T-helper 1 cell (primary cell): ENCODE data around the gene INPP5A.

Source experiments
- DNase-seq, 5 donors: peaks; one replicate each; pipeline ENCODE4 v3.0.0-alpha.2; 2012 to 2020

The INPP5A gene

GRCh38 chr10:132648851-132649528 is 111.4 kb downstream of the INPP5A start:
- DNase-seq = no peak

DNA sequence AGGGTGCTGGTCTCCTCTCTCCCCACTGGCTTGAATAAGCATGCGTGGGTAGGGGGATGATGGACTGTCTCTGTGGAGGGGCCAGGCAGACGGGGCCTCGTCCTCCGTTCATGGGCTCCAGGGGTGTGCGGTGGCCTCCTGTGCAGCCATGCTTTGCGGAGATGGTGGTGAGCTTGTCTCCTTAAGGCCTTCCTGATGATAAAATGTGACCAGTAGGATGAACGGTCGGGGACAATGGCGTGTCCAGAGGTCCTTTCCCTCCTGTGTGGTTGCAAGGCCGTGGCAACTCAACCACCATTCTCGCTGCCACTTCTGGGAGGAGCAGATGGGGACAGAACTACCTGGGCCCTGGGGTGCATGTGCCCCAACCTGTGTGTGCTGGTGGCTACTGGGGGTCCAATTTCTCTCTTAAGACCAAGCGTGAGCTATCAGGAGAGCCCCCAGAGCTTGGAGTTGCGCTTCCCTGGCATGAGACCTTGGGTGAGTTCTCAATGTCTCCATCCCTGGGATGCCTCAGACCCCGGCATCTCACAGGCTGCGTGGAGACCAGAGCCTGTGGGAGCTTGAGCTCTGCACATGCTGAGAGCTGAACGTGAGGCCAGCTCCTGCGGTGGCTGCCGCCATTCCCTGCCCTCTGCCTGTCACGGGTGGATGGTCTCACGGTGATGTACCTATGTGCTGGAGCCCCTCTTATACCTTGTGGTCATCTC is 112.2 kb downstream of the INPP5A start:
- DNase-seq = no peak

- no peak for DNase-seq
These were observed 113.1 kb downstream of the INPP5A start for GRCh38 chr10:132650611-132651250.

DNA sequence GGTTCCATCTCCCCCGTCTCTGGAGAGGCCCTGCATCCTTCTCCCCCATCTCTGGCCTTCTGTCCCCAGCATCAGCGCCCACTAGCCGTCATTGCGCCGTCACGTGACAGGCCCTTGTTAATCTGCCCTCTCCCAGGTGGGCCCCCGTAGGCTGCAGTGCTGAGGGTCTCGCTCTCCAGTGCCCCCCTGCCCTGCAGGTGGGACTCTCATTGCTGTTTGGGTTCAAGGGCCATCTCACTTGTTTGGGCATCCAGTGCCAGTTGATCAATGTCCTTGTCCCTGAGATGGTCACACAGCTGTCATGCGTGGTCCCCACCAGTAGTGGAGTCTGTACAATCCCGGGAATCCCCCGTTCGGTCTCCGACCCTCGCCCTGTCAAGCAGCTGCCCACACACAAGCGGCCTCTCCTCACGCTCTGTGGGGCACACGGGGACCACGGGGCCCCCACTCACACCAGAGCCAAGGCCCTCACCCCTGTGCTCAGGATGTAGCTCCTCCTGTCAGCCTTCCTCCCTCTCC is 114.0 kb downstream of the INPP5A start:
- DNase-seq = no peak

DNA sequence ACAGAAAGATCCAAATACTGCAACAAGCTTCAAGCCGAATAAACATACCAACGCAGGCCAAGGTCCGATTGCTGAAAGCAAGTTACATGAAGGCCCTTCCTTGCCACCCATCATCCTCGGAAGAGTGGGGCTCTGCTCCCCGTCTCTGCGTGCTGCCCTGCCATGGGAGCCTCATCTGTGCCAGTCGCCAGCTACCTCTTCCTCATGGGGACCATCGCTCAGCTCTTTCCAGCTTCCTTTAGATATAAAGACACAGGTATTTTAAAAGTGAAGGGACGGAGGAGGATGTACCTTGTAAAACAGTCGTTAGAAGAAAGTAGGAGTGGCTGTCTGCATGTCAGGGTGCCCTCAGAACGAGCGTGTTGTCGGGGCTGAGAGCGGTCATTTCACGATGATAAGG is 114.9 kb downstream of the INPP5A start:
- no peak for DNase-seq

- DNase-seq = no peak
These were observed 115.5 kb downstream of the INPP5A start for GRCh38 chr10:132652936-132653590.

- DNase-seq = no peak
These were observed 116.1 kb downstream of the INPP5A start for GRCh38 chr10:132653721-132654120.

- no peak for DNase-seq
These were observed 116.6 kb downstream of the INPP5A start for GRCh38 chr10:132654121-132654571.

DNA sequence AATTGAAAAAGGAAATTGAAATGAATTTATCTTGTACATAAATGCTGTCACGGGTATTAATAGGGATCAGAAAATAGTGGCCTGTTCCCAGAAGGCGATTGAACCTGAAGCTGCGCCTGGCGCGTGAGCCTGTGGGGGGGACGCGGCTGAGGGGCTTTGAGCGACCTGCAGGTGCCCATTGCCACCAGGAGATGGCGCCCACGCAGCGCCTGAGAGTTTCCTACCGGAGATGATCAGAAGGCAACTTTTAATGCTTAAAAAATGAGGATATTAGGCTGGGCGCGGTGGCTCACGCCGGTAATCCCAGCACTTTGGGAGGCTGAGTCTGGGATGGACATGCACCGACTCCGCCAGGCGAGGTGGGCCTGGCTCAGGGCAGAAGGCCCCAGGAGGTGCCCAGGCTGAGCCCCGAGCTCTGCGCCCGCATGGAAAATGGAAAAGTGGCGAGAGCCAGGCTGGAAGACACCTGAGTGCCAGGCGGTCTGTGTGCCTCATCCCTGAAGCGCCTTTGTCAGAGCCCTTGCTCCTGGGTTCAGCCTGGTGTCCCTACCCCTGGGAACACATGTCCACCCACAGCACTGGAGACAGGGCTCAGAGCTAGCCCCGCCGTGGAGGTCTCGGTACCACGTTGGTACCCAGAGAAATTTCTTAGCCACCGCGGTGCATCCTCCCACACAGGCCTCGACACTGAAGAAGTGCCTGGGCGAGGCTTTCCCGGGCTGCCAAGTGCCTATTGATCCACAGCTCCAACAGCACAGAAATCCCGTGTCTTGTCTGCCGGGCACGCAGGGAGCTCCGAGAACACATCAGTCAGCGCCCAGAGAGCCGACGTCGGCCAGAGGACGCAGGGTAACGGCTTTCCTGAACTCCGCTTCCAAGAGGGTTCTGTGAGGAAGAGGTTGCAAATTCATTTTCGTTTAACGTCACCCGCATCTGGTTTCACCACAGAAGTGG is 117.4 kb downstream of the INPP5A start:
- peak in 3 of 5 donors; percentile 16 to 38 (median 28) for DNase-seq

DNA sequence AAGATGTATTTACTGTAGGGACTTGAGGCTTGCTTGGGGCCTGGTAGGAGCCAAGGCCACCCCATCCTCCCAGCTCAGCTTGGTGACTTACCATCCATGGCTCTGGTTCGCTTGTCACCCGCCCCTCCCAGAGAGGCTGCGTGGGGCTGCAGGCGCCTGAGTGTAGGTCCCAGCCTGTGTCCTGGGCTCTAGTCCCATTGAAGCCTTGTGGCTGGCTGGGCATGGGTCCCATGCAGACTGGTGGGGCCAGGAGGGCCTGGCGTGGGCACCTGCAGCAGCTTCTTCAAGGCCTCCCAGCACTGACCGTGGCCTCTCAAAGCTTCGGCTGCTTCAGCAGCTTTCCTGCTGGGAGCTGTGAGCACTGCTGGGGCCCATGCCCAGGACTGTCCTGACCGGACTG is 118.1 kb downstream of the INPP5A start:
- no peak for DNase-seq

DNA sequence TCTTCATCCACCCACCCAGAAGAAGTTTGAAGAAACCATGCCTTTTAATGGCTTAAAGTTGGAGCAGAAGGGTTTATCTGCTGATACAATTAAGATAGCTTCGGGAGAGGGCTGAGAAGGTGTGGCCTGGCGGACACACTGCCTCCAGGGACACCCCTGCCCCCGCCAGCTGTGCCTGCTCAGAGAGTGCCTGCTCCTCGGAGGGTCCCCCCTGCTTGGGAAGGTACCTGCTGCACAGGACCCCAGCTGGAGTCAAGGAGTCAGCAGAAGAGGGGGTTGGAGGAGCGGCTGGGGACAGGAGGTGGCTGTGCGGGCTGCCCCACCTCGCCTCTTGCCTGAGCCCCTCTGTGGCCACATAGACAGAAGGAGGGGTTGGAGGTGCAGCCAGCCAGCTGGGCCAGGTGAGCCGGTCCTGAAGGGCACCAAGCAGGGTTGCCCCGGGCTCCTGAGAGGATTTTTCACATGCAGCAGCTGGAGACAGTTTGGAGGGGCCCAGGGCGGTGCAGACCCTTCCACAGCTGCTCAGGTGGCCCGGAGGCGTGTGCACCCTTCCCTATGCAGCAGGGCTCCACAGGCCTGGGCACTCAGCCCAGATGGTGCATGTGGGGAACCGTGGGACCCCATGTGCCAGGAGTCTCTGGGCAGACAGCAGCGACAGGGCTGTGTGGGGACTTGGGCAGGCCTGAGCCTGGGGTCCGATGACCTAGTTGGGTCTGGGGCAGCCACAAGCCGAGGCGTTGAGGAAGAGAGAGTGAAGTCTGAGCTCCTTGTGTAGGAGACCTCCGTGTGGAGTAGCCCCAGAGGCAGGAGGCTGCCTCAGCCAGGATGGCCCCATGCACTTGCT is 118.9 kb downstream of the INPP5A start:
- no peak for DNase-seq

GRCh38 chr10:132657127-132657706 is 119.6 kb downstream of the INPP5A start:
- no peak for DNase-seq

DNA sequence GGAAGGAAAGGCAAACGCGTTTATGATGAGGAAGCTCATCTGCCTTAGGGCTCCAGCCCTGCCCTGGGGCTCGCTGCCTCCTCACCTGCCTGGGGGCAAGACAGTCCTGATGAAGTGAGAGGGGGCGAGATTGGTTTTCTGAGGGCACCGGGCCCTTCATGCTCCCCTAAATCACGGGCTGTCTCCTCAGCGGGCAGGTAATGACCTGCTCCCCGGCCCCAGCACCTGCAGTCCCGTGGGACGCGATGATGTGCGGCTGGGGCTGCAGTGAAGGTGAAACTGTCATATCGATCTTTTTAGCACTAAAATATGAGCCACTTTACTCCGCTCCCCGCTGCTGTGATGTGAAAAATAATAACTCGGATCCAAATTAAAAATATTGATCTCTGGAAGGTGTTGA is 120.2 kb downstream of the INPP5A start:
- DNase-seq = no peak

- DNase-seq = no peak
These were observed 121.1 kb downstream of the INPP5A start for GRCh38 chr10:132658546-132659205.

- no peak for DNase-seq
These were observed 121.9 kb downstream of the INPP5A start for GRCh38 chr10:132659206-132660091.

- DNase-seq = no peak
These were observed 122.8 kb downstream of the INPP5A start for GRCh38 chr10:132660385-132660784.

DNA sequence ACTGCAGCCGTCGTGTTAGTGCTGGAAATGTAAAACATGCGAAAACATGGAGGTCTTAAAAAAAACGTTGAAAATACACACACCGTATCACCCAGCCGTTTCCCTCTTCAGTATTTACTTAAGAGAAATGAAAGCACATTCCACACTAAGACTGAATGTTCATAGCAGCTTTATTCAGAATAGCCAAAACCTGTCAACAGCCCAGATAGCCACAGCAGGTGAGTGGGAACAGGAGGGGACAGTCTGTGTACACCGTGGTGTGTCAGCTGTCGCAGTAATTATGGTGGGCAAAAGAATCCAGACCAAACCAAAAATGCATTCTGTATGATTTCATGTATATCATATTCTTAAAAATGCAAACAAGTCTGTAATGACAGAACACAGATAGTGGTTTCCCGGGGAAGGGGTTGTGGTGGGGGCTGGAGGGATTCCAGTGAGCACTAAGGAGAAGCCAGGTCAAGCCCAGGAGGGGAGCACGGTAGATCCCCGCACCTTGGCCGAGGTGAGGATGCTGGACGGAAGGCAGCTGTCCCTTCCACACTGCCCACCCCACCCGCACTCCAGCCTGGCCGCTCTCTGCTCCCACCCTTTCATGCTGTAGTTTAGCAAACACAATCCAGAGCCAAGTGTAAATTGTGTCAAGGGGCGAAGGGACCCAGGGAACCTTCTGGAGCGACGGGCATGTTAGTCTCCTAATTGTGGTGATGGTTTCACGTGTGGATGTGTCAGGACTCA is 124.8 kb downstream of the INPP5A start:
- DNase-seq = no peak
